Right ventricle myocardium inferior (tissue), 1 donor: ENCODE results near the gene DMRTB1. TPM values are rescaled to one million over a fixed set of nuclear protein-coding genes. Genes with fewer than 3 reads are reported as not detected.

ENCODE experiments used
- ATAC-seq: fragments of 200-7000 bp; cut with Tn5 transposase; one replicate; pipeline ENCODE4 v1.9.1; 2020; ENCODE audit warnings: mild to moderate bottlenecking, moderate library complexity
- DNase-seq: peaks from one replicate; pipeline ENCODE4 v3.0.0; 2021; ENCODE audit errors: missing footprints
- intact Hi-C: fragments of 100-400 bp; cut with DNase I; formaldehyde crosslinking; loops from one replicate; pipeline ENCODE4 v1.11.0; 2022
- total RNA-seq: library from RNA; stranded (reverse); fragmentation: NEBNext Ultra II Directional; extraction: Animal tissue kit (Norgen Biotek cat#: 25700); gene quantifications from one replicate; pipeline ENCODE4 v1.2.1, GENCODE V29; 2021
- donor health status: DM: no; HTN: yes; CAD: no; lungs with severe emphysema.

The DMRTB1 gene
- total RNA-seq, 1 donor from 2014 or later, result not detected

GRCh38 chr1:53482441-53483153, 23.4 kb downstream of the DMRTB1 start:
- ATAC-seq, result no peak
- no peak for DNase-seq
- intact Hi-C loops, result no loop called here

GRCh38 chr1:53483170-53483569, 24.0 kb downstream of the DMRTB1 start:
- DNase-seq, result no peak
- ATAC-seq, result no peak
- intact Hi-C loops, result no loop called here

GRCh38 chr1:53483656-53484055, 24.5 kb downstream of the DMRTB1 start:
- intact Hi-C loops, result loop anchor here (2.0 kb wide), 1 partner anchor 271 kb away; no protein-coding TSS in a partner anchor
- DNase-seq (no peak), ATAC-seq (no peak)

GRCh38 chr1:53484705-53485477, 25.7 kb downstream of the DMRTB1 start:
- ATAC-seq, result no peak
- no peak for DNase-seq
- intact Hi-C loops, result loop anchor here (1.0 to 5.0 kb wide), 3 partner anchors 107 to 270 kb away; no protein-coding TSS in a partner anchor

GRCh38 chr1:53485478-53486394, 26.5 kb downstream of the DMRTB1 start:
- intact Hi-C loops, result loop anchor here (1.0 to 5.0 kb wide), 3 partner anchors 107 to 269 kb away; no protein-coding TSS in a partner anchor
- peak; percentile 85 for DNase-seq
- peak; percentile 89 for ATAC-seq

- ATAC-seq, result no peak
- intact Hi-C loops, result loop anchor here (5.0 kb wide), 1 partner anchor 106 kb away; no protein-coding TSS in a partner anchor
- DNase-seq, result no peak
These were observed 27.3 kb downstream of the DMRTB1 start for GRCh38 chr1:53486395-53487026.

- no peak for ATAC-seq
- intact Hi-C loops, result no loop called here
- no peak for DNase-seq
These were observed 31.2 kb downstream of the DMRTB1 start for GRCh38 chr1:53490351-53490750.

- ATAC-seq (no peak), DNase-seq (no peak)
- intact Hi-C loops, result no loop called here
These were observed 36.6 kb downstream of the DMRTB1 start for GRCh38 chr1:53495633-53496345.

GRCh38 chr1:53498555-53499131, 39.4 kb downstream of the DMRTB1 start:
- DNase-seq (no peak), ATAC-seq (no peak)
- intact Hi-C loops, result no loop called here

- no peak for ATAC-seq
- intact Hi-C loops, result no loop called here
- peak; percentile 53 for DNase-seq
These were observed 40.3 kb downstream of the DMRTB1 start for GRCh38 chr1:53499257-53500203.

GRCh38 chr1:53500204-53501064, 41.2 kb downstream of the DMRTB1 start:
- intact Hi-C loops, result no loop called here
- ATAC-seq, result no peak
- DNase-seq, result peak; percentile 55

- peak; percentile 53 for DNase-seq
- ATAC-seq, result no peak
- intact Hi-C loops, result no loop called here
These were observed 42.1 kb downstream of the DMRTB1 start for GRCh38 chr1:53501065-53502005.

- ATAC-seq (no peak), DNase-seq (no peak)
- intact Hi-C loops, result no loop called here
These were observed 43.6 kb downstream of the DMRTB1 start for GRCh38 chr1:53502641-53503432.
